GM18498 (cell line): Measurements from ENCODE around the gene AMOTL1.

Source experiments
- ATAC-seq: cut with Tn5 transposase; IDR thresholded peaks from one replicate; pipeline ENCODE4 v1.9.1; 2021; ENCODE audit warnings: mild to moderate bottlenecking, moderate library complexity; ENCODE audit not compliant: unreplicated experiment

AMOTL1 gene, protein sequence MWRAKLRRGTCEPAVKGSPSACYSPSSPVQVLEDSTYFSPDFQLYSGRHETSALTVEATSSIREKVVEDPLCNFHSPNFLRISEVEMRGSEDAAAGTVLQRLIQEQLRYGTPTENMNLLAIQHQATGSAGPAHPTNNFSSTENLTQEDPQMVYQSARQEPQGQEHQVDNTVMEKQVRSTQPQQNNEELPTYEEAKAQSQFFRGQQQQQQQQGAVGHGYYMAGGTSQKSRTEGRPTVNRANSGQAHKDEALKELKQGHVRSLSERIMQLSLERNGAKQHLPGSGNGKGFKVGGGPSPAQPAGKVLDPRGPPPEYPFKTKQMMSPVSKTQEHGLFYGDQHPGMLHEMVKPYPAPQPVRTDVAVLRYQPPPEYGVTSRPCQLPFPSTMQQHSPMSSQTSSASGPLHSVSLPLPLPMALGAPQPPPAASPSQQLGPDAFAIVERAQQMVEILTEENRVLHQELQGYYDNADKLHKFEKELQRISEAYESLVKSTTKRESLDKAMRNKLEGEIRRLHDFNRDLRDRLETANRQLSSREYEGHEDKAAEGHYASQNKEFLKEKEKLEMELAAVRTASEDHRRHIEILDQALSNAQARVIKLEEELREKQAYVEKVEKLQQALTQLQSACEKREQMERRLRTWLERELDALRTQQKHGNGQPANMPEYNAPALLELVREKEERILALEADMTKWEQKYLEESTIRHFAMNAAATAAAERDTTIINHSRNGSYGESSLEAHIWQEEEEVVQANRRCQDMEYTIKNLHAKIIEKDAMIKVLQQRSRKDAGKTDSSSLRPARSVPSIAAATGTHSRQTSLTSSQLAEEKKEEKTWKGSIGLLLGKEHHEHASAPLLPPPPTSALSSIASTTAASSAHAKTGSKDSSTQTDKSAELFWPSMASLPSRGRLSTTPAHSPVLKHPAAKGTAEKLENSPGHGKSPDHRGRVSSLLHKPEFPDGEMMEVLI

GRCh38 chr11:94767701-94768601, at the start of gene AMOTL1:
AMOTL1 (plus strand) TSS chr11:94768356; CDS start chr11:94768512, 156 bp downstream.
- ATAC-seq = peak; percentile 90

GRCh38 chr11:94719876-94720275, 48.3 kb upstream of the AMOTL1 start:
- ATAC-seq = no peak

- no peak for ATAC-seq
Observed at GRCh38 chr11:94721565-94722292, 46.4 kb upstream of the AMOTL1 start.

DNA sequence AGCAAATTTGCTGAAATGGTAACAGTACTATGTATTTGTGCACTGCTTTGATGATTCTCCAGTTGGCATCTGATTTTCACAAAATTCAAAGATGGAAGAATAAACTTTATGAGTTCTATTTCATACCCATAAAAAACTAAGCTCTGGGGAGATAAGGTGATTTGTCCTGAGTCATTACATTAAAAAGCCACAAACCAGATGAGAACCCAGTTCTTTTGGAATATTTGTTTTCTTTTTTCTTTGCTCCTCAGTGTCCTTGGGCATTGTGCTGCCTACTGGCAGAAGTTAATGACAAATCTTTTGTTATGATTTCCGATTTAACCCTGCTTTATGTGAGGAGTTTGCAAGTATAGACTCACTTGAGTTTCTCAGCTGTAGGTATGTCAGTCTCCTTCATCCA, 45.4 kb upstream of the AMOTL1 start:
- no peak for ATAC-seq

DNA sequence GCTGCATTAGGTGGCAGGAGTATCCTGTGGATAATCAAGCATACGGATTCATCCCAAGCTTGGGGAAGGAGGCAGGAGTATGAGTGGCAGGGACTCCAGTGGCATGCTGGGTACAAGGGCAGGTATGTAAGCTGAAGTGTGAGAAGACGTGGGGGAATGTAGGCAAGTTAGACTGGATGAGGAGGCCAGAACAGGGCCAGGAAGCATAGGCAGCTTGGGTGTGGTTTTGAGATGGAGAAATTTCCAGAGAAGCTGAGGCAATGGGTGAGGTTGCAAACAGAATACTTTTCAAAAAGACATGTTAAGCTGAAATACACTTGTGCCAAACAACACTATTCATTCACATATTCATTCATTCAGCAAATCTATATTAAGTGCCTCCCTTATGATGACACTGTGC, 43.1 kb upstream of the AMOTL1 start:
- ATAC-seq = no peak

DNA sequence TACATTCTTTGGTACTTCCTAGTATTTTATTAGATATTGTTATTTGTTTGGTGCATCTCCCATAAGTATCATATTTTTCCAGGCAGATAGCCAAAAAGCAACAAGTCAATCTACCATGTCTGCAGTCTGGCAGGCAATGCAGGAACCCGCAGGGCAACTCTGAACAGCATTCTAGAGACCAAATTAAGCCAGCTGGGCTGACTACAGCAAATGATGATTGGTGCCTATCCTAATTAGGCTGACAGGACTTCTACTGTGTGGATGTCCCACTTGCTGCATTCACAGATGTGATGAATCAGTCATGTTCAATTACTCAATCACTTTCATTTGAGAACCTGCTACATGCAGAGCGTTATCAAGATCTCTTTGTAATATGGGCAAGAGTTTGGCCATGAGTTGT, 40.3 kb upstream of the AMOTL1 start:
- no peak for ATAC-seq

- no peak for ATAC-seq
Observed at GRCh38 chr11:94728541-94728940, 39.6 kb upstream of the AMOTL1 start.

- no peak for ATAC-seq
Observed at GRCh38 chr11:94728966-94729751, 39.0 kb upstream of the AMOTL1 start.

GRCh38 chr11:94730153-94730552, 38.0 kb upstream of the AMOTL1 start:
- no peak for ATAC-seq

GRCh38 chr11:94731880-94732601, 36.1 kb upstream of the AMOTL1 start:
- ATAC-seq = no peak

DNA sequence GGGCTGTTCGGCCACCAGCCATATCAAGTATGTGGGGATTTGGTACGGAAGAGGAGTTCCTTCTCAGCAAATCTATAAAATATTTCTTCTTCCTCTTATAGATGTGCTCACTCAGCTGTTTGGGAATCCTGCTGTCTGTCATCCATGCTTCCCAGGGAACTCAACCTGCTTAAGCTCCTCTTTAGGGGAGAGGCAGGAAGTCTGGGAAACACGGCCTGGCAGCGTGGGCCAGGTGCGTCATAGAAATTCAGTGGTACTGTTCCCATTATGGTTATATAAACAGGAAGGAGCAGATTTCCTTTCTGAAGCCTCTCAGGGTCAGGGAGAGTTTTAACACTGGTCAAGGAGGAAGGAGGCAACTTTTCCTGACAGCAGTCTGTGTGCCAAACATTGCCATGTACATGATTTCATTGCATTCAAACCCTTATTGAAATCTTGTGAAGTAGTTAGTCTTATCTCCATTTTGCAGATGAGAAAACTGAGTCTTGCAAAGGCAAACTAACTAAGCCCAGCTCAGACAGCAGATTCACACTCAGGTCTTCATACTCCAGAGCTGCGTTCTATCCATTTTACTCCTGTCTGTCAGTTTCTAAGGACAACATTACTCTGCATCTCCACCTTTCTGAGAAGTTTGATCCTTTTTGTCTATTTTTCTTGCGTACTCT, 35.4 kb upstream of the AMOTL1 start:
- ATAC-seq = no peak

GRCh38 chr11:94734563-94735275, 33.4 kb upstream of the AMOTL1 start:
- ATAC-seq = no peak

GRCh38 chr11:94735907-94736306, 32.2 kb upstream of the AMOTL1 start:
- ATAC-seq = no peak

DNA sequence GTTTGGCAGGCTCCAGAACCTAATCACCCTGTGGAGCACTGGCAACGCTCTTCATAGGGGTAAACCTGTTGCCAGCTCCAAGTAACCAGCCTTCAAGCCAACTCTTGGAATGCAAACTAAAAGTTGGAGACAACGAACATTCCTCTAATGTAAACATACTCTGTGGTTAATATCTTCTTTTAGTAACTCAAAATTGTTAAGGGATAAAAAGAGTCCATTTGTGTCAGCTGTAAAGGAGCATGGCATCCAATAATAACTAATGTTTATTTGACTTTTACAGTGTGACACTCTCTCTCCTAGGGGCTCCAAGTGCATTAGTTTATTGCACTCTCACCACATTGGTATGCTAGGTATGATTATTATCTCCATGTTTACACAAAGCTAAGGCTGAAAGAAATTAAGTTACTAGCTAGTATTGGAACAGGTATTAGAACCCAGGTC, 31.0 kb upstream of the AMOTL1 start:
- ATAC-seq = no peak

- no peak for ATAC-seq
Observed at GRCh38 chr11:94738746-94739145, 29.4 kb upstream of the AMOTL1 start.

- ATAC-seq = no peak
Observed at GRCh38 chr11:94739331-94739730, 28.8 kb upstream of the AMOTL1 start.
